HL-60 (cell line): ENCODE data around the gene MST1.

Experiments used
- DNase-seq, 2 experiments: peaks; one replicate each; pipeline ENCODE4 v3.0.0-alpha.2; 2010 to 2020; ENCODE audit warnings: low read depth in 1 of 2, low spot score in 1 of 2
- H3K27ac ChIP-seq: fragments of 250-450 bp; sonication (Bioruptor Pico); replicated peaks from 2 replicates; pipeline ENCODE4 v1.5.1; 2020; ENCODE audit warnings: mild to moderate bottlenecking, moderate library complexity
- H3K27me3 ChIP-seq: fragments of 250-450 bp; sonication (Bioruptor Pico); 2 replicates; pipeline ENCODE4 v1.5.1; 2021; ENCODE audit warnings: mild to moderate bottlenecking, moderate library complexity; ENCODE audit not compliant: insufficient read depth, poor library complexity, severe bottlenecking
- H3K4me3 ChIP-seq: replicated peaks from 2 replicates; pipeline ENCODE4 v1.5.1; 2011; ENCODE audit warnings: mild to moderate bottlenecking, control low read depth, low read length; ENCODE audit not compliant: insufficient read depth
- CTCF ChIP-seq: IDR thresholded peaks from one replicate; pipeline ENCODE4 v1.5.1; 2011; ENCODE audit warnings: low read length, control low read depth, inconsistent platforms; ENCODE audit not compliant: insufficient read depth
- GABPA ChIP-seq: IDR thresholded peaks from 2 replicates; pipeline ENCODE4 v1.6.1; 2012; ENCODE audit warnings: low read depth
- POLR2AphosphoS5 ChIP-seq: IDR thresholded peaks from 2 replicates; pipeline ENCODE4 v1.6.1; 2012; ENCODE audit warnings: low read depth
- SPI1 ChIP-seq: IDR thresholded peaks from 2 replicates; pipeline ENCODE4 v1.6.1; 2012; ENCODE audit warnings: low read depth, mild to moderate bottlenecking, borderline replicate concordance
- TF ChIP-seq, protein P1 (sequence below): IDR thresholded peaks from 2 replicates; pipeline ENCODE4 v1.6.1; 2012; ENCODE audit warnings: low read depth; ENCODE audit not compliant: insufficient replicate concordance

Gene MST1

GRCh38 chr3:49721896-49722781 lies 32.9 kb upstream of the MST1 start:
- Histone ChIP-seq H3K27ac (no peak overlapping the region), H3K27me3 (no peaks in the 10 kb centered on the region), H3K4me3 (peak overlapping the region; percentile 76)
- TF ChIP-seq, protein P1, sequence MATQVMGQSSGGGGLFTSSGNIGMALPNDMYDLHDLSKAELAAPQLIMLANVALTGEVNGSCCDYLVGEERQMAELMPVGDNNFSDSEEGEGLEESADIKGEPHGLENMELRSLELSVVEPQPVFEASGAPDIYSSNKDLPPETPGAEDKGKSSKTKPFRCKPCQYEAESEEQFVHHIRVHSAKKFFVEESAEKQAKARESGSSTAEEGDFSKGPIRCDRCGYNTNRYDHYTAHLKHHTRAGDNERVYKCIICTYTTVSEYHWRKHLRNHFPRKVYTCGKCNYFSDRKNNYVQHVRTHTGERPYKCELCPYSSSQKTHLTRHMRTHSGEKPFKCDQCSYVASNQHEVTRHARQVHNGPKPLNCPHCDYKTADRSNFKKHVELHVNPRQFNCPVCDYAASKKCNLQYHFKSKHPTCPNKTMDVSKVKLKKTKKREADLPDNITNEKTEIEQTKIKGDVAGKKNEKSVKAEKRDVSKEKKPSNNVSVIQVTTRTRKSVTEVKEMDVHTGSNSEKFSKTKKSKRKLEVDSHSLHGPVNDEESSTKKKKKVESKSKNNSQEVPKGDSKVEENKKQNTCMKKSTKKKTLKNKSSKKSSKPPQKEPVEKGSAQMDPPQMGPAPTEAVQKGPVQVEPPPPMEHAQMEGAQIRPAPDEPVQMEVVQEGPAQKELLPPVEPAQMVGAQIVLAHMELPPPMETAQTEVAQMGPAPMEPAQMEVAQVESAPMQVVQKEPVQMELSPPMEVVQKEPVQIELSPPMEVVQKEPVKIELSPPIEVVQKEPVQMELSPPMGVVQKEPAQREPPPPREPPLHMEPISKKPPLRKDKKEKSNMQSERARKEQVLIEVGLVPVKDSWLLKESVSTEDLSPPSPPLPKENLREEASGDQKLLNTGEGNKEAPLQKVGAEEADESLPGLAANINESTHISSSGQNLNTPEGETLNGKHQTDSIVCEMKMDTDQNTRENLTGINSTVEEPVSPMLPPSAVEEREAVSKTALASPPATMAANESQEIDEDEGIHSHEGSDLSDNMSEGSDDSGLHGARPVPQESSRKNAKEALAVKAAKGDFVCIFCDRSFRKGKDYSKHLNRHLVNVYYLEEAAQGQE, result no peak
- TF ChIP-seq CTCF (no peak), GABPA (no peak), POLR2AphosphoS5 (no peak; the same call in 1 of the 2 replicates), SPI1 (no peak)
- DNase-seq, result no peak

DNA sequence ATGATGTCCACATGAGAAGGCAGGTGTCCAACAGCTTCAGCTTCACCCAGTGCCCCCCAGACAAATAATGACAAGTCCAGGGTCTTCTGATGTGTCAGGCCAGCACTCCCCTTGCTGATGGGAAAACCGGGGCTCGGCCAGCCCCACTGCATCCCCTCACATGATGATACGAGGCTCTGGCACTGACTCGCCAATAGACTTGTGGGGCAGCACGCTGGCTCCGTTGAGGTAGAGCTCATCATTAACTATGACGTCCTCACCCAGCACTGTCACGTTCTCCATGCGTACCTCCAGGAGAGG lies 32.3 kb upstream of the MST1 start:
- Histone ChIP-seq H3K27ac (no peak overlapping the region), H3K27me3 (no peaks in the 10 kb centered on the region), H3K4me3 (no peak overlapping the region)
- TF ChIP-seq GABPA (no peak), CTCF (no peak), POLR2AphosphoS5 (peak; percentile 44; the same call in 1 of the 2 replicates), SPI1 (no peak)
- TF ChIP-seq, protein P1, result no peak
- no peak for DNase-seq

DNA sequence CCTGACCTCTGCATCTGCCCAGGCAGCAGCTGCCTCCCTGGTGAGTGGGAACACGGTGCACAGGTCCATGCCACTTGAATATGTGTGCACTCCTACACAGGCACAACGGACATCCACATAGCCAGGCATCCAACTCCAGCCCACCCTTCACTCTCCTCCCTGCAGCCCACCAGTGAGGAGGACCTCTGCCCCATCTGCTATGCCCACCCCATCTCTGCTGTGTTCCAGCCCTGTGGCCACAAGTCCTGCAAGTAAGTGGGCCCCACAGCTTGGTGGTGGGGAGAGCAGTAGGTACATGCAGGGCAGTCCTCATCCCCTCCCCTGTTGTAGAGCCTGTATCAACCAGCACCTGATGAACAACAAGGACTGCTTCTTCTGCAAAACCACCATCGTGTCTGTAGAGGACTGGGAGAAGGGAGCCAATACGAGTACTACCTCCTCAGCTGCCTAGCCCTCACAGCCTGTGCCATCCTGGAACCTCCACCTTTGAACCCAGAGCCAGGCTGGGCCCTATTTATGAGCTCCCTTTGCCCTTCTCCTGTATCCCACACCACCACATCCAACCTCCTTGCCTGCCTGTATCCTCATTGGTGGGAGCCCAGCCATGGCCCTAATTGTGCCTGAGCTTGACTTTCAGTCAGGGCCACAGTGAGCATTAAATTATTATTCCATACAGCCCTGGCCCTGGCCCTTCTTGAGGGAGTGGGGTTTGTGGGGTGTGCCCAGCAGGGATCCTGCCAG lies 31.8 kb upstream of the MST1 start:
- DNase-seq, result no peak
- H3K27me3 ChIP-seq, result no peaks in the 10 kb centered on the region
- no peak overlapping the region for H3K4me3 ChIP-seq
- no peak overlapping the region for H3K27ac ChIP-seq
- TF ChIP-seq, protein P1, result no peak
- TF ChIP-seq GABPA (no peak), SPI1 (no peak), POLR2AphosphoS5 (no peak)
